Prostate gland (tissue), 2 donors: ENCODE measurements around the gene ZNF248. TPM values are rescaled to one million over a fixed set of nuclear protein-coding genes. Genes with fewer than 3 reads are reported as not detected.
A peak's percentile ranks its signal among the peaks of the same experiment; 100 is the strongest.

Source experiments
- DNase-seq: peaks from one replicate; pipeline ENCODE4 v3.0.0-alpha.2; 2019; ENCODE audit warnings: low spot score
- H3K27ac ChIP-seq, 2 donors: fragments of 200-600 bp; sonication (generic); 2 replicates each; pipeline ENCODE4 v1.5.1; 2017 to 2019
- H3K27me3 ChIP-seq: fragments of 200-600 bp; sonication (generic); replicated peaks from 2 replicates; pipeline ENCODE4 v1.5.1; 2019; ENCODE audit not compliant: insufficient read depth
- H3K36me3 ChIP-seq, 2 donors: fragments of 200-600 bp; sonication (generic); 1 replicate in 1 of 2; 2 replicates in 1 of 2; pipeline versions ENCODE4 v1.5.1 to v1.8.1; 2017 to 2019
- H3K4me1 ChIP-seq: fragments of 200-600 bp; sonication (generic); replicated peaks from 2 replicates; pipeline ENCODE4 v1.5.1; 2019
- H3K4me3 ChIP-seq, 2 donors: fragments of 200-600 bp; sonication (generic); 2 replicates each; pipeline ENCODE4 v1.5.1; 2017 to 2019
- H3K9me3 ChIP-seq: fragments of 200-600 bp; sonication (generic); 2 replicates; pipeline ENCODE4 v1.5.1; 2017
- CTCF ChIP-seq, 4 experiments: fragments of 200-600 bp in 2 of 4; fragments of 450-650 bp in 2 of 4; sonication (generic) in 2 of 4; IDR thresholded peaks; 1 replicate in 3 of 4; 2 replicates in 1 of 4; pipeline ENCODE4 v1.5.1; 2016 to 2019; ENCODE audit warnings: antibody characterized with exemption in 4 of 4, mild to moderate bottlenecking in 2 of 4, moderate library complexity in 2 of 4
- POLR2A ChIP-seq: fragments of 450-650 bp; IDR thresholded peaks from one replicate; pipeline ENCODE4 v1.6.1; 2016; ENCODE audit warnings: antibody characterized with exemption, mild to moderate bottlenecking
- POLR2AphosphoS5 ChIP-seq: sonication (generic); formaldehyde crosslinking; IDR thresholded peaks from one replicate; pipeline ENCODE4 v1.6.1; 2017; ENCODE audit warnings: antibody characterized with exemption
- WGBS: methylation state at CpG from one replicate; pipeline ENCODE4 v1.1.5; 2018; 5-methylcytosine and 5-hydroxymethylcytosine counted together
- intact Hi-C: fragments of 100-400 bp; cut with DNase I; formaldehyde crosslinking; loops from one replicate; pipeline ENCODE4 v1.14.2; 2022
- total RNA-seq, 2 donors: library from RNA; depleted of rRNA; stranded (reverse); fragments of >200 nt; gene quantifications; one replicate each; pipeline ENCODE4 v1.1.0, GENCODE V29; 2016

Gene ZNF248
- total RNA-seq, 2 donors from 2014 or later: 12.3 to 18.2 TPM

GRCh38 chr10:37855636-37856035 is 1.8 kb downstream of the ZNF248 start:
- peak overlapping the region in 1 of 2 donors; percentile 96 for H3K4me3 ChIP-seq
- no peak for TF ChIP-seq CTCF (IDR thresholded peaks at IDR 0.05)
- TF ChIP-seq POLR2A: no peak
- TF ChIP-seq POLR2AphosphoS5: no peak
- no peaks in the 10 kb centered on the region for H3K27me3 ChIP-seq
- H3K9me3 ChIP-seq: no peaks in the 10 kb centered on the region
- intact Hi-C loops: loop anchor here (2.0 kb wide), 1 partner anchor 121 kb away; the partner anchor contains the start of gene ZNF25
- H3K27ac ChIP-seq: no peak overlapping the region
- 33% methylated on average over 4 of the region's 4 CpGs for WGBS
- H3K36me3 ChIP-seq: no peaks in the 10 kb centered on the region
- DNase-seq: no peak
- H3K4me1 ChIP-seq: no peaks in the 10 kb centered on the region

- H3K9me3 ChIP-seq: no peaks in the 10 kb centered on the region
- no peak overlapping the region for H3K27ac ChIP-seq
- H3K36me3 ChIP-seq: no peaks in the 10 kb centered on the region
- intact Hi-C loops: no loop called here
- no peak for TF ChIP-seq POLR2A
- TF ChIP-seq CTCF (IDR thresholded peaks at IDR 0.05): no peak
- no peak for TF ChIP-seq POLR2AphosphoS5
- DNase-seq: no peak
- no peak overlapping the region for H3K4me3 ChIP-seq
- no peaks in the 10 kb centered on the region for H3K27me3 ChIP-seq
- H3K4me1 ChIP-seq: no peaks in the 10 kb centered on the region
Observed at GRCh38 chr10:37854626-37855025, 2.8 kb downstream of the ZNF248 start.

GRCh38 chr10:37844644-37845043 is 12.8 kb downstream of the ZNF248 start:
- 84% methylated on average over 2 of the region's 2 CpGs for WGBS
- DNase-seq: no peak
- intact Hi-C loops: no loop called here
- no peaks in the 10 kb centered on the region for H3K9me3 ChIP-seq
- H3K36me3 ChIP-seq: no peaks in the 10 kb centered on the region
- H3K27me3 ChIP-seq: no peaks in the 10 kb centered on the region
- no peaks in the 10 kb centered on the region for H3K4me1 ChIP-seq
- no peak for TF ChIP-seq POLR2AphosphoS5
- TF ChIP-seq POLR2A: no peak
- no peak for TF ChIP-seq CTCF (IDR thresholded peaks at IDR 0.05)
- no peak overlapping the region for H3K27ac ChIP-seq
- no peak overlapping the region for H3K4me3 ChIP-seq

GRCh38 chr10:37839243-37839642 is 18.2 kb downstream of the ZNF248 start:
- H3K27ac ChIP-seq: no peak overlapping the region
- no peak for TF ChIP-seq POLR2AphosphoS5
- TF ChIP-seq POLR2A: no peak
- no peak for TF ChIP-seq CTCF (IDR thresholded peaks at IDR 0.05)
- 98% methylated on average over 2 of the region's 2 CpGs for WGBS
- H3K4me3 ChIP-seq: no peak overlapping the region
- H3K4me1 ChIP-seq: no peaks in the 10 kb centered on the region
- peaks cover 0 to 3% of the 10 kb centered on the region in 2 donors for H3K36me3 ChIP-seq
- H3K27me3 ChIP-seq: no peaks in the 10 kb centered on the region
- DNase-seq: no peak
- H3K9me3 ChIP-seq: no peaks in the 10 kb centered on the region
- intact Hi-C loops: no loop called here

GRCh38 chr10:37831495-37832333 is 25.7 kb downstream of the ZNF248 start:
- WGBS: 94% methylated on average over 4 of the region's 4 CpGs
- no peak for TF ChIP-seq CTCF (IDR thresholded peaks at IDR 0.05)
- TF ChIP-seq POLR2AphosphoS5: no peak
- TF ChIP-seq POLR2A: no peak
- Histone ChIP-seq H3K4me3 (no peak overlapping the region), H3K4me1 (no peaks in the 10 kb centered on the region), H3K27me3 (no peaks in the 10 kb centered on the region), H3K9me3 (no peaks in the 10 kb centered on the region), H3K27ac (no peak overlapping the region), H3K36me3 (peaks cover 14% of the 10 kb centered on the region in 2 donors)
- no peak for DNase-seq
- intact Hi-C loops: no loop called here
